RWPE2 (cell line): ENCODE results near the gene NKAIN2.

Source experiments
- ATAC-seq: fragments of 200-7000 bp; cut with Tn5 transposase; 3 replicates; pipeline ENCODE4 v1.9.1; 2021; ENCODE audit warnings: low read depth
- DNase-seq: peaks from one replicate; pipeline ENCODE4 v3.0.0-alpha.2; 2020; ENCODE audit warnings: low spot score
- H3K27ac ChIP-seq: fragments of 450-650 bp; 2 replicates; pipeline ENCODE4 v1.5.1; 2017; ENCODE audit warnings: mild to moderate bottlenecking; ENCODE audit not compliant: poor library complexity, severe bottlenecking
- H3K27me3 ChIP-seq: fragments of 250-450 bp; sonication (Bioruptor Pico); 2 replicates; pipeline ENCODE4 v1.5.1; 2021; ENCODE audit warnings: mild to moderate bottlenecking, moderate library complexity; ENCODE audit not compliant: insufficient read depth, poor library complexity, severe bottlenecking
- H3K36me3 ChIP-seq: fragments of 250-450 bp; sonication (Bioruptor Pico); 2 replicates; pipeline ENCODE4 v1.5.1; 2020; ENCODE audit warnings: low read depth, mild to moderate bottlenecking, moderate library complexity
- H3K4me1 ChIP-seq: fragments of 250-450 bp; sonication (Bioruptor Pico); 2 replicates; pipeline ENCODE4 v1.5.1; 2021; ENCODE audit warnings: mild to moderate bottlenecking, moderate library complexity; ENCODE audit not compliant: insufficient read depth, poor library complexity, severe bottlenecking
- H3K4me3 ChIP-seq: fragments of 250-450 bp; sonication (Bioruptor Pico); 2 replicates; pipeline ENCODE4 v1.5.1; 2021; ENCODE audit warnings: mild to moderate bottlenecking, moderate library complexity; ENCODE audit not compliant: severe bottlenecking
- H3K9me3 ChIP-seq: fragments of 250-450 bp; sonication (Bioruptor Pico); 2 replicates; pipeline ENCODE4 v1.5.1; 2021; ENCODE audit warnings: mild to moderate bottlenecking, moderate library complexity; ENCODE audit not compliant: severe bottlenecking
- TF ChIP-seq, protein P1 (sequence below): fragments of 450-650 bp; IDR thresholded peaks from one replicate; pipeline ENCODE4 v1.5.1; 2017; ENCODE audit warnings: mild to moderate bottlenecking, moderate library complexity; ENCODE audit not compliant: poor library complexity, severe bottlenecking

NKAIN2 gene

DNA sequence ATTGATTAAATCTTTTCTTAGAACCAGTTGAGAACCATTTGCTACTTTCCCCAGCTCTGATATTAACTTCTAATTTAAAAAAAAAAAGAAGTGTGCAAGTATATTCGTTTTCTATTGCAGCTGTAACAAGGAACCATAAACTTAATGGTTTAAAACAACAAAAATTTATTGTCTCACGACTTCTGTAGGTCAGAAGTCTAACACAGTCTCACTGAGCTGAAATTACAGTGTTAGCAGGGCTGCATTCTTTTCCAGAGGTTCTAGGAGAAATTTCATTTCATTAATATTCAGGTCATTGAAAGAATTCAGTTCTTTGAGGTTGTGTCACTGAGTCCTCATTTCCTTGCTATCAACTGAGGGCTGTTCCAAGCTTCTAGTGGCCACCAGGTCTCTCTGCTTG is 945.1 kb downstream of the NKAIN2 start:
- Histone ChIP-seq H3K9me3 (no peaks in the 10 kb centered on the region), H3K4me3 (no peak overlapping the region)
- no peak for ATAC-seq

DNA sequence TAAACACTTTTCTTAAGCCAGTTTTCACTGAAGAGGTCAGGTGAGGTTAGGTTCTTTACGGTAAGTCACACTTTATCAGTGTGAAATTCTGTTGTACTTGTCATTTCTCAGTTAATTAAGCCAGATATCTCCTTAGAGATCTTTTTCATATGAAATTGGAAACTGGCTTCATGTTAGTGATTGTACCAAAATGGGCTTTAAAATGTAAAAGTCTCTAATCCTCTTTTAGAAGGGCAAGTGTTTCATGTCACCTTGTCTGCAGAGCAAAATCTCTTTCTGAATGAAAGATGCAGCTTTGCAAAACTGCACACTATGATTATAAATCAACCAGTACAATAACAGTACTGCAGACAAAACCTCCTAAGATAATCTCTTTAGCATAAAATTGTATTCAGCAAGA is 949.3 kb downstream of the NKAIN2 start:
- Histone ChIP-seq H3K27ac (no peak overlapping the region), H3K9me3 (no peaks in the 10 kb centered on the region), H3K27me3 (no peaks in the 10 kb centered on the region), H3K36me3 (no peaks in the 10 kb centered on the region), H3K4me1 (no peaks in the 10 kb centered on the region), H3K4me3 (no peak overlapping the region)
- DNase-seq (no peak), ATAC-seq (no peak)
- TF ChIP-seq, protein P1, sequence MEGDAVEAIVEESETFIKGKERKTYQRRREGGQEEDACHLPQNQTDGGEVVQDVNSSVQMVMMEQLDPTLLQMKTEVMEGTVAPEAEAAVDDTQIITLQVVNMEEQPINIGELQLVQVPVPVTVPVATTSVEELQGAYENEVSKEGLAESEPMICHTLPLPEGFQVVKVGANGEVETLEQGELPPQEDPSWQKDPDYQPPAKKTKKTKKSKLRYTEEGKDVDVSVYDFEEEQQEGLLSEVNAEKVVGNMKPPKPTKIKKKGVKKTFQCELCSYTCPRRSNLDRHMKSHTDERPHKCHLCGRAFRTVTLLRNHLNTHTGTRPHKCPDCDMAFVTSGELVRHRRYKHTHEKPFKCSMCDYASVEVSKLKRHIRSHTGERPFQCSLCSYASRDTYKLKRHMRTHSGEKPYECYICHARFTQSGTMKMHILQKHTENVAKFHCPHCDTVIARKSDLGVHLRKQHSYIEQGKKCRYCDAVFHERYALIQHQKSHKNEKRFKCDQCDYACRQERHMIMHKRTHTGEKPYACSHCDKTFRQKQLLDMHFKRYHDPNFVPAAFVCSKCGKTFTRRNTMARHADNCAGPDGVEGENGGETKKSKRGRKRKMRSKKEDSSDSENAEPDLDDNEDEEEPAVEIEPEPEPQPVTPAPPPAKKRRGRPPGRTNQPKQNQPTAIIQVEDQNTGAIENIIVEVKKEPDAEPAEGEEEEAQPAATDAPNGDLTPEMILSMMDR: no peak

More for the DNA sequence above, 945.1 kb downstream of the NKAIN2 start:
- no peaks in the 10 kb centered on the region for H3K36me3 ChIP-seq
- TF ChIP-seq, protein P1: no peak
- no peak for DNase-seq
- H3K27me3 ChIP-seq: no peaks in the 10 kb centered on the region
- H3K4me1 ChIP-seq: peaks cover 8% of the 10 kb centered on the region
- H3K27ac ChIP-seq: no peak overlapping the region

DNA sequence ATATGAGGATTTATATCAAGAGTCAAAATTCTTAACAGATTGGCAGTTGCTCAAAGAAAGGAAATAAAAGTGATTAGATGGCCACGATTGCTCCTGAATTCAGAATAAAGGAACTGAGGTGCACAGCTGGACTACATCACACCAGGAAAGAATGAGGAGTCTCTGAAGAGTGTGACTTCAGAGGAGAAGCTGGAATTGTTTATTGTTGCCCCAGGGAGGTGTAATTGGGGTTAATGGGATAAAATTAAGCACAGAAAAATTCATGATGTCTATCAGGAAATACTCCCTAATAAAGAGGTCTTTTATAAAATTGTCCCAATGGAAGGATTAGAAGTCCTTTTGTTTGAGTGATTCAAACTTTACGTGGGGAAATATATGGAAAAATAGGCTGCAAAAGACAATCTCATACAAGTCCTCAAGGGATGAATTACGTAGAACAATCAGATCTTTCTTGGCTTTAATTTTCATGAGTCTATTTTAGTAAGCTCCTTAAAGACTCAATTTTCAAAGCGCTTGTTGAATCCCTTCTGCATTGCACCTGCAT is 950.0 kb downstream of the NKAIN2 start:
- no peaks in the 10 kb centered on the region for H3K4me1 ChIP-seq
- H3K4me3 ChIP-seq: no peak overlapping the region
- H3K9me3 ChIP-seq: no peaks in the 10 kb centered on the region
- H3K27me3 ChIP-seq: no peaks in the 10 kb centered on the region
- TF ChIP-seq, protein P1: no peak
- no peak for ATAC-seq
- no peak for DNase-seq
- H3K27ac ChIP-seq: no peak overlapping the region
- no peaks in the 10 kb centered on the region for H3K36me3 ChIP-seq

DNA sequence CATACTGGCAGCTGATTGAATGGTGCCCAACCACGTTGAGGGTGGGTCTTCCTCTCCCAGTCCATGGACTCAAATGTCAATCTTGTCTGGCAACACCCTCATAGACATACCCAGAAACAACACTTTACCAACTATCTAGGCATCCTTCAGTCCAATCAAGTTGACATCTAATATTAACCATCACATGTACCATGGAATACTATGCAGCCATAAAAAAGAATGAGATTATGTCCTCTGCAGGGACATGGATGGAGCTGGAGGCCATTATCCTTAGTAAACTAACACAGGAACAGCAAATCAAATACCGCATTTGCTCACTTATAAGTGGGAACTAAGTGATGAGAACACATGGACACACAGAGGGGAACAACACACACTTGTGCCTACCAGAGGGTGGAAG is 951.7 kb downstream of the NKAIN2 start:
- TF ChIP-seq, protein P1: no peak
- no peak overlapping the region for H3K27ac ChIP-seq
- H3K9me3 ChIP-seq: no peaks in the 10 kb centered on the region
- ATAC-seq: no peak
- no peak overlapping the region for H3K4me3 ChIP-seq
- H3K36me3 ChIP-seq: no peaks in the 10 kb centered on the region
- no peaks in the 10 kb centered on the region for H3K27me3 ChIP-seq
- H3K4me1 ChIP-seq: no peaks in the 10 kb centered on the region
- DNase-seq: no peak

DNA sequence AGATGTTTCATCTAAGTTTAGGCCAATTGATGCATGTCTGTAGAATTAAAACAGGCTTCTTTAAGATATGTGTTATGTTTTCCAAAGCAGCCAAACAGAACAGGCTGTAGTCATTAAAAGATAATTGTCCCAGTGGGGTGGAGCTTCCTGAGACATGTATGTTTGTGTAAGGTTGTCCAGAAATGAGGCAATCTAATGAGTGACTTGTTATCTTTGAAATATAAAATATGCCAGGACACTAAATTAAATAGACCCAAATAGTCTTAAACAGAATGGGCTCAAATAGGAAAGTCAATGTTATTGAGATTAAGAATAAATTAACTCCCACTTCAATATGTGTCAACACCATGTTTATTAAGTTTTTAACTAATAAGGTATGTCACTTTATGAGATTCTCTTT is 953.9 kb downstream of the NKAIN2 start:
- TF ChIP-seq, protein P1: no peak
- ATAC-seq: no peak
- Histone ChIP-seq H3K4me1 (no peaks in the 10 kb centered on the region), H3K4me3 (no peak overlapping the region), H3K27me3 (no peaks in the 10 kb centered on the region), H3K36me3 (no peaks in the 10 kb centered on the region), H3K27ac (no peak overlapping the region), H3K9me3 (no peaks in the 10 kb centered on the region)
- DNase-seq: no peak
